HG02884 (cell line): ENCODE data around the gene TMEM72.

ENCODE experiments used
- ATAC-seq: cut with Tn5 transposase; IDR thresholded peaks from one replicate; pipeline ENCODE4 v1.9.1; 2021; ENCODE audit warnings: mild to moderate bottlenecking, moderate library complexity; ENCODE audit not compliant: unreplicated experiment

TMEM72 gene

DNA sequence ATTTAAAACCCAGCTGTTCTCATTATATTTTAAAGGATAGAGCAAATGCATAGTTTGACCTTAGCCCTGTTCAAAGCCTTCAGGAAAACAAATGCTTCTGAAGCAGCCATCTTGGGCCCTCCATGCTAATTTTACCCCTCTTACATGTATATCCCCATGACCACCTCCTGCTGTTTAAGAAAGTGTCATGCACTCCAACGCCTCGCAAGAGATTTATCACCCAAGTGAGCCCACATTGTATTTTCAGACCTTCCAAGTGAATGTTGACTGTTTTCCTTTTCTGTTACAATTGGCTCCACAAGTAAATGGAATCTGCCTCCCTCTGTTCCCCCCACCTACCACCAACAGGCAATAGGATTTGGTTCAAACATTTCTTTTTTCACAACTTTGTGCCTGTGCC lies 5.3 kb downstream of the TMEM72 start:
- no peak for ATAC-seq

GRCh38 chr10:44917848-44918247 lies 6.7 kb downstream of the TMEM72 start:
- ATAC-seq = no peak

- ATAC-seq = no peak
Measured at GRCh38 chr10:44920252-44920651, 9.1 kb downstream of the TMEM72 start.

- no peak for ATAC-seq
Measured at GRCh38 chr10:44921061-44921460, 9.9 kb downstream of the TMEM72 start.

DNA sequence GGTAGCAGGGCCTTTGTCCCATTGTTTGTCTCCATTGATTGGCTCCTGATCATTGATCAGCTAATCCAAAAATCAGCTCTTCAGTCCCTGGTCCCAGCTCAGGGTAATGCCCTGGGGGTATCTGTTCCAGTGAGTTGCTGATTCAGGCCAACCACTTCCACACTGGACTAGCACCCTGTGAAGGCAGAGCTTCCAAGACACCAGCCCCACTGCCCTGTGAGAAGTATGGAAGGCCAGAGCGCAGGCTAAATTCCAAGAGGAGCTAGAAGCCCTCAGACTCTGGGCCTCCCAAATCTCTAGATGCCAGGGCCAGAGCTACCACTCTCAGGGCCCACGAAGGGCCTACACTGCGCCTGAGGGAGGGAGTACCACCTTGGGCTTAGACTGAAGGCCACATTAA lies 10.4 kb downstream of the TMEM72 start:
- no peak for ATAC-seq

- no peak for ATAC-seq
Measured at GRCh38 chr10:44922021-44922420, 10.9 kb downstream of the TMEM72 start.

DNA sequence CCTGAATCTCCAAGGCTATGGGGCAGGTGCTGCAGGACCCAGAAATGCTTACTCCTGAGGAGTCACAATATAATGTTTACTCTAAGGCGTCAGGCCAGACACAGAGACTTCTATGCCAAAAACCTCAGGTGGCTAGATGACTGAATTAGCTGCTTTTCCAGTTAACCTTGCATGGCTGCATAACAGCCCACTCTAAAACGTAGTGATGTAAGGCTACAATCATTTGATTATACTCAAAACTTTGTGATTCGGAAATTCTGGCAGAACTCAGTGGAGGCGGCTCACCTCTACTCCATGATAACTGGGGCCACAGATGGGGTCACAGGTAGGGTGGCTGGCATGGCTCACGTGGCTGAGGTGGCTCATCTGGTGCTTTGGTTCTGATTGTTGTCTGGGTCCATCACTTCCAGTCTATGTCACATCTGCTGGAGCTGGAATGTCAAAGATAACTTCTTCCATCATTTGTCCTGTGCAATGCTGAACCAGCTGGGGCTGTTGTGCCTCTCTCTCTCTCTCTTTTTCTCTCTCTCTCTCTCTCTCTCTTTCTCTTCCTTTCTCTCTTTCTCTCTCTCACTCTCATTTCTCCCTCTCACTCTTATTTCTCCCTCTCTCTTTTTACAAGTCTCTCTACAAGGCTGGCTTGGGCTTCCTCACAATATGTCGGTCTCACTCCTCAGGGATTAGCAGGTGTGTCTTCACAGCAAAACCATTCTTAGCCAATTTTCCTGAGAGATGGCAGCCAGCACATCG lies 11.8 kb downstream of the TMEM72 start:
- no peak for ATAC-seq

- no peak for ATAC-seq
Measured at GRCh38 chr10:44923611-44924010, 12.5 kb downstream of the TMEM72 start.

DNA sequence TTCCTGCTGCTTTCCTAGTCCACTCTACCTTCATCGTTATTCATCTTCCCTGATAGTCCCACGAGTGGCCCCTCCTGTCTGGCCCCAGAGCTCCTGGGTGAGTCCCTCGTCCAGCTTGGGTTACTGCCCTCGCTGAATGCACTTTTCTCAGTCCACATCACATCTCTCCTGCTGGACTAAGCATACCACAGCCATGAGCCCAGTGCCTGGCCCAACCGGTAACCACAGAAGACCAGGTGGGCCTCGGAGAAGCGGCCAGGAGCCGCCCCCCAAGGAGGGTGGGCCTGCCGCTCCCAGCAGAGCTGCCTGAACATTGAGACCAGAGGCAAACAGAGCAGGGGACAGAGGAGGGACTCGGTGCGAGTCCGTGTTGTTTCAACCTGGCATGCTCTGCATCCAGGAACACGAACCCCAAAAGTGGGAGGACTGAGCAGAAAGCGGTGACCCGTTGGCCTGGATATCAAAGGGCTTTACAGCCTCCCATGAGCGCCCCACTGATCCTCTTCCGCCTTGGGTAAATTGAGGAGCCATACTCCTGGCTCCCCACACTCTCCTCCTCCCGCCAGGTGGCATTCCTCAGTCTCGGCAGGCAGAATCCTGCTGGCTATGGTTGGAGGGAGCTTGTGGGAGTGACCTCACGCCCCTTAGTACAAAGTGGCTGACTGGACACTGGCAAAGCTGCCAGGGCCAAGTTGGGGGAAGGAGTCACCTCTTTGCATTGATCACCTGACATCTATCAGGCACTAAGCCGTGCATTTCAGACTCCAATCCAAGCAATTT lies 13.3 kb downstream of the TMEM72 start:
- ATAC-seq = no peak

DNA sequence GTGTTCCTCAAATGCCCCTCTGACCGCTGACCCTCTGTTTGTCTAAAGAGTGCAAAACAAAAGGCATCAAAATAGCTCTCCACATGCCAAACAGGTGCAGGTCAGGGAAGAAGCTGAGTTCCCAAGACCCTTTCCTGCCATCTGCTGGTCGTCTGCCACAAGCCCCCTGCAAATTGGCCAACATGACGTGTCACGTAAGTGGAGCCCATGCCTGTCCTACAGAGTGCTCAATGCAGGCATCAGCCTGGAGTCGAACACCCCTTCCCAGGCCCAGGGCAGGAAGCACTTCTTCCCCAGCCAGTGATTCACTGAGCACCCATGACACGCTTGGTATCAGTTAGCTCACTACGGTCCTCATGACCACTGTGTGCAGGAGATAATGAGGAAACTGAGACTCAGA lies 14.1 kb downstream of the TMEM72 start:
- ATAC-seq = no peak

DNA sequence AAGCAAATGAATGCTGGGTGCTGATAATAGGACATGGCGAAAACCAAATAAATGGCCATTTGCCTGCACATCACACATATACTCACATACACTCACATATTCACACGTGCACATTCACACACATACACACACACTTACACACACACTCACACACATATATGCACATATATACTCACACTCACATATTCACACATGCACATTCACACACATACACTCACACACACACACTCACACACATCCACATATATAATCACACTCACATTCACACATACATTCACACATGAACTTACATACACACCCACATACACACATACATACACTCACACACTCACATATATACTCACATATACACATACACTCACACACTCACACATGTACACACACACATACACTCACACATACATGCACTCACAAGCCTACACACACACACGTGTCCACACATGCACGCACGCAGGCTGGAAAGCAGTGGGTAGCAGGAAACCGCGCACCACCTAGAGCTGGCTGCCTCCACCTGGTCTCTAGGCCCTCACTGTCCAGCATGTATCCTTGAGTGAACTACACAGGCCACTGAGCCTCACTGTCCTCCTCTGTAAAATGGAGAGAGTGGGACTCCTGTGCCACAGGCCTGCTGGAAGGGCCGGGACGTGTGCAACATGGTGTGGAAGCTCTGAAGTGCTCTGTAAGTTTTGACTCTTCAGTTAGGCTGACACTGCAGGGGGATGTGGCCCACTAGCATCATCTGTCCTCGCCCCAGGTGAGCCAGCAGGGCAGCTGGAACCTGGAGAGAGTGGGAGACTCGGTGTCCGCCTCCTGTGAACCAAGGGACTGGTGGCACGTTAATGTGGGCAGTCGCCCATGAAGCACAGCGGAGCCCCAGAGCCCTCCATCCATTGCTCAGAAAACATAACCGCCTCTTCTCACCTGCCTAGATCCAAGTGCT lies 14.9 kb downstream of the TMEM72 start:
- no peak for ATAC-seq

GRCh38 chr10:44926751-44927351 lies 15.7 kb downstream of the TMEM72 start:
- ATAC-seq = no peak

DNA sequence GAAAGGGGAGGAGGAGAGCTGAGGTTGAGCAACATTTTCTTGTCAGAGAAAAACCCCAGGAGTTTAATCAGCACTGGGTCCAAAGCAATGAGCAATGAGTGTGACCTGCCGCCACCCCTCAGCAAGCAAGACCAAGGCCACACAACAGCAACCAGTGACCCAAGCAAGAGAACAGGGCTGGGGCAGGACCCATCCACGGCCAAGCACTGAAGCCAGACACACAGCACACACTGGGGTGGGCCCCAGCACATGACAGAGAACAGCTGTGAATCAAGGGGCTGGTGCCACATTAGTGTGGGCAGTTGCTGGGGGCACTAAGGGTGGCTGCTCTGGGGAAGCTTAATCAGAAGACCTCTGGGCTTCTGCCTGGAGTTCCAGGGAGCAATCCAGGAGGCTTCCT lies 16.2 kb downstream of the TMEM72 start:
- ATAC-seq = no peak

DNA sequence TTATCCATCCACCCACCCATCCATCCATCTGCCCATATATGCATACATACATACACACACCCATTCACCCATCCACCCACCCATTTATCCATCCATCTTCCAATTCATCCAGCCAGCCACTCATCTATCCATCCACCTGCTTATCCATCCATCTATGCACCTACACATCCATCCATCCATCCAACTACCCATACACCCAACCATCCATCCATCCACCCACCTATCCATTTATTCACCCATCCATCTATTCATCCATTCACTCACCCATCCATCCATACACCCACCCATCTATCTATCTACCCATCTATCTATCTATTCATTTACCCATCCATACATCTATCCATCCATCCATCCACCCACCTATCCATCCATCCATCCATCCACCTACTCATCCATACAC lies 17.3 kb downstream of the TMEM72 start:
- no peak for ATAC-seq

DNA sequence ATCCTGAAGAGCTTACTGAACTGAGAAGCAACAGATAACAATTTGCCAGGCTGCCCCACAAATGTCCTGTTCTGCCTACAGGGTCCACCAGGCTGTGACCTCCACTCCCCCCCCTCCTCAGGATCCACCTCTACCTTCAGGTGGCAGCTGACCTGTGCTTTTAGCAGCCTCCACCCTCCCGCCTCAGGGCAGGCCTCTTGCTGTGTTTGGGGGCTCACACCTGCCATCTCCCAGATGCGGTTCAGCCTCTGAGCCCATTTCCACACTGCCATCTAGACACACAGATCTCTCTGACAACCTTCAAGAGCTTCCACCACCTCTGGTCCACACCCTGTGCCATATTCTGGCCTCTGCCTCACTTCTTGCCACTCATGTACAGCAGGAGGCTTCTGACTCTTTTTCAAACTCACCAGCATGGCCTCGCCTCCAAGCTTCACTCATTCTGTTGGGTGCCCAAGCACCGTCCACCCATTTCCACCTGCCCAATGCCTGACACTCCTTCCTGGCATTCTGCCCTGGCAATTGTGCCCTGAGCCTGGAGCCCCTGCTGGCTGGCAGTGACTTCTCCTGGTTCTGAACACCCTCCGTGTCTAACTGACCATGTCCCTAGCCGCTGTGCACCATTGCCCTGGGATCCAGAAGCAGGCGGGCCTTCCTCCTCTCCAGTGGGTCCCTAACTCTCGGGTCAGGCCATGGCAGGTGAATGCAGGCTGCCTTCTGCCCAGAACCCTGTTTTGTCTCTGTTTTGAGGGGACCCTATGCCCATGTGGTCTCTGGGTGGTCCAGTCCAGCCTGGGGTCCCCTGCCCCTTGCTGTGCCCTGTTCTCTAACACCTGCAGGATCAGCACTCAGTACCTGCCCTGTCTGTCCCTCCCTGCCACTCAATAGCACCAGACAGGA lies 18.5 kb downstream of the TMEM72 start:
- no peak for ATAC-seq

DNA sequence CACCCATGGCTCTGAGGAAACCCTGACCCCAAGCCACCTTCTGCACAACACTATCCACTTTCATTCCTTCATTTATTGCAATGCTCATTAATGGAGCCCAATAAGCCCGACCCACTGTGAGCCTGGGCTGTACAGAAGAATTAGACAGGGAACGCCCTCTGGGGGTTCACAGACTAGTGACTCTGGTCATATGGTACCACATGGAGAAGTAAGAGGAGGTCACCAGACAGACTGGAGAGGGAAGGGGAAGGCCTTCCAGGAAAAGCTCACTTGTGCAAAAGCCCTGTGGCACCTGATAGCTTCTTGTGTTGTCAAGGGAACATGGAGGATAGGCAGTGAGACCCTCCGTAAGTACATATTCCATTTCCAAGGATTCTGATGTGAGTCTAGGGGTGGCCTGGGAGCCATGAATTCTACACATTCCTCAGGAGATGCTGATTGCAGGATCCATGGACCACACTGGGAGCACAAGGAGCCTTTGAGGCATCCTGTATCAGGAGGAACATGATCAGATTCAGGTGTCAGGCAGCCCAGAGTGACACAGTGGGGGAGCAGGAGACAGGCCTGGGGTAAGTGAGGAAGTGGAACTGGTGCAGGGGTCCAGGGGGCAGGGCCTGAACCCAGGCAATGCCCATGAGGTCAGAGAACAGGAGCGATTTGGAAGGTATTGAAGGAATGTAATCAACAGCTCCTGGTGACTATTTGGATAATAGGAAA lies 19.9 kb downstream of the TMEM72 start:
- no peak for ATAC-seq

DNA sequence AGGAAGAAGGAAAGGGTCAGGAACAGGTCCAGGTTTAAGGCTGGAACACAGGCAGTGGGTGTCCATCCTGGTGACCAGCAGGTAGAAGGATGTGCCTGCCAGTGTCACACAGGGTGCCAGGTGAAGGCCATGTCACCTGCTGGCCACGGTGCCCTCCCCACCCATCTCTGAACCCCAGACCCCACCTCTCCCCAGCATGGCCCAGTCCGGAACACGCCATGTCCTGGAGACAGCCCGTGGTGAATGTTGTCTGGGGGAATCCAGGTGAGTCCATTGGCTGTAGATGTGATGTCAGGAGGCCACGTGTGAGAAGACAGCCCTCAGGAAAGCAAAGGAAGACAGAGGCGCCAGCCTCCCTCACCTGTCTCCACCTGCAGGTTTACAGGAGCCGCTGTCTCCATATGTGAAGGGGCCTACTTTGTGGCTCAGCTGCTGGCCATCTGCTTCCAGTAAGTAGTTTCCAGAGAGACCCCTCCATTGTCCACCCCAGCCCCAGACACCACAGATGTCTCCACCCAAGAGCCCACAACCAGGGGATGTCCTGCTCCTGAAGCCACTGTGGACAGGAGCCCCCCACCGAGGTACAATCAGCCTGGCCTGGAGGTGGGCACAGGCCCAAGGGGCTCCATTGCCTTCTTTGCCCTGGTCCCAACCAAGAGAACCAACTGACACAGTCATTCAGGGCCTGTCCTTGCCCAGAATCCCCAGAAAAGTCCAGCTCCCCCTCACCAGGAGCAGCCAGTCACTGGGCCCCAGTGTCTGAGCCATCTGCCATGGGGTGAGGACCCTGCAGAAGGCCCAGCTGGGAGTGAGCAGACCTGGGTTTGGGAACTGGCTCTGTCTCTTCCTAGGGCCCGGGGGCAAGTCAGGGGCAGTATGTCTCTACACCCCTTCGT lies 20.7 kb downstream of the TMEM72 start:
- no peak for ATAC-seq
